Karpas-422 (cell line): ENCODE data around the gene PACSIN3. TPM values are rescaled to one million over a fixed set of nuclear protein-coding genes. Genes with fewer than 3 reads are reported as not detected.

Experiments
- DNase-seq: peaks from one replicate; pipeline ENCODE4 v3.0.0-alpha.2; 2015
- H2AFZ ChIP-seq: fragments of 200-600 bp; sonication (generic); 2 replicates; pipeline ENCODE4 v1.6.1; 2014; ENCODE audit warnings: antibody characterized with exemption, low read length, mixed read lengths
- H3K27ac ChIP-seq: fragments of 200-600 bp; sonication (generic); 2 replicates; pipeline ENCODE4 v1.5.1; 2014; ENCODE audit warnings: mild to moderate bottlenecking, low read length, moderate library complexity
- H3K27me3 ChIP-seq: fragments of 200-600 bp; sonication (generic); 2 replicates; pipeline ENCODE4 v1.6.1; 2014; ENCODE audit warnings: low read length, mixed read lengths
- H3K36me3 ChIP-seq: fragments of 200-600 bp; sonication (generic); 2 replicates; pipeline ENCODE4 v1.6.1; 2014; ENCODE audit warnings: low read length, mixed read lengths; ENCODE audit not compliant: insufficient read depth
- H3K4me1 ChIP-seq: fragments of 200-600 bp; sonication (generic); 2 replicates; pipeline ENCODE4 v1.6.1; 2014; ENCODE audit warnings: mild to moderate bottlenecking, low read length, mixed read lengths
- H3K4me2 ChIP-seq: fragments of 200-600 bp; sonication (generic); 2 replicates; pipeline ENCODE4 v1.6.1; 2014; ENCODE audit warnings: low read length, low read depth, mild to moderate bottlenecking; ENCODE audit not compliant: poor library complexity, severe bottlenecking
- H3K4me3 ChIP-seq: fragments of 200-600 bp; sonication (generic); 2 replicates; pipeline ENCODE4 v1.5.1; 2014; ENCODE audit warnings: mild to moderate bottlenecking, antibody characterized with exemption, low read length, mixed read lengths
- H3K79me2 ChIP-seq: fragments of 200-600 bp; sonication (generic); 2 replicates; pipeline ENCODE4 v1.6.1; 2014; ENCODE audit warnings: mild to moderate bottlenecking, low read length, mixed read lengths
- H3K9ac ChIP-seq: fragments of 200-600 bp; sonication (generic); 2 replicates; pipeline ENCODE4 v1.6.0; 2014; ENCODE audit warnings: low read length
- H3K9me2 ChIP-seq: fragments of 200-600 bp; sonication (generic), shearing (Covaris generic); replicated peaks from 2 replicates; pipeline ENCODE4 v1.6.0; 2014; ENCODE audit warnings: mild to moderate bottlenecking, low read length, moderate library complexity; ENCODE audit not compliant: insufficient read depth
- H3K9me3 ChIP-seq: fragments of 300-700, 200-600 bp; sonication (generic); 2 replicates; pipeline ENCODE4 v1.6.1; 2014; ENCODE audit warnings: low read length, mixed read lengths
- H4K20me1 ChIP-seq: fragments of 200-600 bp; sonication (generic); 2 replicates; pipeline ENCODE4 v1.6.1; 2014; ENCODE audit warnings: mild to moderate bottlenecking, antibody characterized with exemption, low read length, low read depth; ENCODE audit not compliant: insufficient read depth
- total RNA-seq: library from RNA; depleted of rRNA; stranded (reverse); fragments of >200 nt; shearing (Covaris generic); gene quantifications from 2 replicates; pipeline ENCODE4 v1.2.3, GENCODE V29; 2014; ENCODE audit warnings: low replicate concordance

Gene PACSIN3
- total RNA-seq, 1 experiment from 2014 or later = 1.1 TPM

- H3K9ac ChIP-seq = no peak overlapping the region
- no peaks in the 10 kb centered on the region; the same call in 1 of the 2 replicates for H4K20me1 ChIP-seq
- no peaks in the 10 kb centered on the region for H3K27me3 ChIP-seq
- H3K4me2 ChIP-seq = no peak overlapping the region
- H3K4me1 ChIP-seq = peaks cover 19% of the 10 kb centered on the region
- no peak overlapping the region for H3K27ac ChIP-seq
- no peaks in the 10 kb centered on the region for H3K9me2 ChIP-seq
- H2AFZ ChIP-seq = no peak overlapping the region
- H3K36me3 ChIP-seq = no peaks in the 10 kb centered on the region
- no peak overlapping the region for H3K4me3 ChIP-seq
- DNase-seq = no peak
- no peaks in the 10 kb centered on the region for H3K79me2 ChIP-seq
- no peaks in the 10 kb centered on the region for H3K9me3 ChIP-seq
Measured at GRCh38 chr11:47157805-47158204, 28.4 kb downstream of the PACSIN3 start.

GRCh38 chr11:47156951-47157350 is 29.3 kb downstream of the PACSIN3 start:
- peaks cover 28% of the 10 kb centered on the region for H3K4me1 ChIP-seq
- H3K36me3 ChIP-seq = no peaks in the 10 kb centered on the region
- H2AFZ ChIP-seq = no peak overlapping the region
- H3K9me2 ChIP-seq = no peaks in the 10 kb centered on the region
- no peak overlapping the region for H3K27ac ChIP-seq
- H3K4me2 ChIP-seq = no peak overlapping the region
- no peaks in the 10 kb centered on the region for H3K79me2 ChIP-seq
- no peaks in the 10 kb centered on the region for H3K9me3 ChIP-seq
- no peak overlapping the region for H3K9ac ChIP-seq
- H3K27me3 ChIP-seq = no peaks in the 10 kb centered on the region
- no peaks in the 10 kb centered on the region; the same call in 1 of the 2 replicates for H4K20me1 ChIP-seq
- DNase-seq = no peak
- no peak overlapping the region for H3K4me3 ChIP-seq

- Histone ChIP-seq H3K27me3 (no peaks in the 10 kb centered on the region), H4K20me1 (no peaks in the 10 kb centered on the region), H3K4me2 (no peak overlapping the region), H3K9ac (no peak overlapping the region), H3K79me2 (no peaks in the 10 kb centered on the region), H3K4me1 (peaks cover 34% of the 10 kb centered on the region), H3K4me3 (no peak overlapping the region), H3K9me3 (no peaks in the 10 kb centered on the region), H3K9me2 (no peaks in the 10 kb centered on the region), H2AFZ (no peak overlapping the region), H3K36me3 (no peaks in the 10 kb centered on the region), H3K27ac (no peak overlapping the region)
- no peak for DNase-seq
Measured at GRCh38 chr11:47156333-47156732, 29.9 kb downstream of the PACSIN3 start.

GRCh38 chr11:47155879-47156278 is 30.4 kb downstream of the PACSIN3 start:
- peaks cover 38% of the 10 kb centered on the region for H3K4me1 ChIP-seq
- H3K36me3 ChIP-seq = no peaks in the 10 kb centered on the region
- H3K27me3 ChIP-seq = no peaks in the 10 kb centered on the region
- no peak overlapping the region for H3K9ac ChIP-seq
- H4K20me1 ChIP-seq = no peaks in the 10 kb centered on the region
- no peaks in the 10 kb centered on the region for H3K9me3 ChIP-seq
- H3K4me2 ChIP-seq = no peak overlapping the region
- no peak overlapping the region for H2AFZ ChIP-seq
- H3K4me3 ChIP-seq = no peak overlapping the region
- no peak overlapping the region for H3K27ac ChIP-seq
- no peak for DNase-seq
- no peaks in the 10 kb centered on the region for H3K79me2 ChIP-seq
- no peaks in the 10 kb centered on the region for H3K9me2 ChIP-seq

- Histone ChIP-seq H3K9me3 (no peaks in the 10 kb centered on the region), H3K9ac (peak overlapping the region; percentile 2; the same call in 1 of the 2 replicates), H3K4me2 (no peak overlapping the region), H3K4me1 (peaks cover 46% of the 10 kb centered on the region), H4K20me1 (no peaks in the 10 kb centered on the region), H3K27ac (peak overlapping the region; percentile 39), H3K27me3 (no peaks in the 10 kb centered on the region), H2AFZ (no peak overlapping the region), H3K79me2 (no peaks in the 10 kb centered on the region), H3K4me3 (no peak overlapping the region), H3K9me2 (no peaks in the 10 kb centered on the region), H3K36me3 (no peaks in the 10 kb centered on the region)
- no peak for DNase-seq
Measured at GRCh38 chr11:47154616-47155570, 31.3 kb downstream of the PACSIN3 start.

- Histone ChIP-seq H3K9me3 (no peaks in the 10 kb centered on the region), H3K4me1 (peaks cover 55% of the 10 kb centered on the region), H3K4me3 (peak overlapping the region; percentile 51; the same call in 1 of the 2 replicates), H3K36me3 (no peaks in the 10 kb centered on the region), H3K27ac (peak overlapping the region; percentile 92), H3K4me2 (peak overlapping the region; percentile 57), H3K9ac (peak overlapping the region; percentile 67), H3K27me3 (no peaks in the 10 kb centered on the region), H4K20me1 (no peaks in the 10 kb centered on the region), H3K79me2 (no peaks in the 10 kb centered on the region), H3K9me2 (no peaks in the 10 kb centered on the region), H2AFZ (0 out of 2 replicates have a peak overlapping the region, but pooled peaks have one; percentile 34)
- peak; percentile 85 for DNase-seq
Measured at GRCh38 chr11:47152953-47153950, 33.0 kb downstream of the PACSIN3 start.

- Histone ChIP-seq H3K79me2 (no peaks in the 10 kb centered on the region), H3K4me1 (peaks cover 55% of the 10 kb centered on the region), H3K27ac (peak overlapping the region; percentile 92), H2AFZ (peak overlapping the region; percentile 34; the same call in 1 of the 2 replicates), H3K36me3 (no peaks in the 10 kb centered on the region), H3K9me2 (no peaks in the 10 kb centered on the region), H4K20me1 (no peaks in the 10 kb centered on the region), H3K9me3 (no peaks in the 10 kb centered on the region), H3K4me2 (peak overlapping the region; percentile 57), H3K4me3 (peak overlapping the region; percentile 51; the same call in 1 of the 2 replicates), H3K9ac (peak overlapping the region; percentile 67), H3K27me3 (no peaks in the 10 kb centered on the region)
- peak; percentile 85 for DNase-seq
Measured at GRCh38 chr11:47152126-47152952, 33.9 kb downstream of the PACSIN3 start.
